ENCODE results near the gene CEP164.
"Not testable (repeated sequence)": the region's sequence is repeated elsewhere in the genome, so short reads cannot be mapped to it uniquely, and the experiment has no call there.

The CEP164 gene

DNA sequence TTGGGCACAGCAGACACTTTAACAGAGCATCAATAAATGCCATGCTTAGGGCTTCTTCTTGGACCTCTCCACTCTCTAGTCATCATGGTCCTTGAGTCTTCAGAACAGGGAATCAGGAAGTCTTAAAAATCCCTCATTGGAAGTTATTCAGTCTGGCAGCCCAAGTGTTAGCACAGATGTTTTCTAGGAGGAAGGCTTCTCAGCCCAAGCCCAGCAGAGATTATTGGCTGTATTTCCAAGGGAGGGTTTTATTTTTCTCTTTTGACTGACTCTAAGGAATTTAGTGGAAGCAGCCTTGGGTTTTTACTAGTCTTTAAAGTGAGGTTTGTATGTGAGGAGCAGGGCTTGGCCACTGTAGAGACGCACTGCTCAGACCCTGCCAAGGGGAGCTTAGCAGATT is 41.9 kb downstream of the CEP164 start:
- DNase-seq: no peak

DNA sequence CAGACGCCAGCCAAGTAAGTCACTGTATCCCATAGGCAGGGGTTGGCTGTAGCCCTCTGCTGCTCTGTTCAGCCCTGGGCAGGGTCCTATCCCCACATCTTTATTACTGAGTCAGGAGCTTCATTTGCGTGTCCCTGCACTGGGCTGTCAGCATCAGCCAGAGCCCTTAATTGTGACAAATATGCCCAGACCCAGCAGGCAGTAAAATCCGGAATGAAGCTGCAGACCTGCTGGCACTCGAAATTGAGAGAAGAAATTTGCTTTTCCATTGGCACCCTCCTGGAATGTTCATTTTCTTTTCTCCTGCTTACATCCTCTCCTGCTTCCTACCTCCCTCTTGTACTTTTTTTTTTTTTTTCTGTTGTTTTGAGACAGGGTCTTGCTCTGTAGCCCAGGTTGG is 43.8 kb downstream of the CEP164 start:
- no peak for DNase-seq

DNA sequence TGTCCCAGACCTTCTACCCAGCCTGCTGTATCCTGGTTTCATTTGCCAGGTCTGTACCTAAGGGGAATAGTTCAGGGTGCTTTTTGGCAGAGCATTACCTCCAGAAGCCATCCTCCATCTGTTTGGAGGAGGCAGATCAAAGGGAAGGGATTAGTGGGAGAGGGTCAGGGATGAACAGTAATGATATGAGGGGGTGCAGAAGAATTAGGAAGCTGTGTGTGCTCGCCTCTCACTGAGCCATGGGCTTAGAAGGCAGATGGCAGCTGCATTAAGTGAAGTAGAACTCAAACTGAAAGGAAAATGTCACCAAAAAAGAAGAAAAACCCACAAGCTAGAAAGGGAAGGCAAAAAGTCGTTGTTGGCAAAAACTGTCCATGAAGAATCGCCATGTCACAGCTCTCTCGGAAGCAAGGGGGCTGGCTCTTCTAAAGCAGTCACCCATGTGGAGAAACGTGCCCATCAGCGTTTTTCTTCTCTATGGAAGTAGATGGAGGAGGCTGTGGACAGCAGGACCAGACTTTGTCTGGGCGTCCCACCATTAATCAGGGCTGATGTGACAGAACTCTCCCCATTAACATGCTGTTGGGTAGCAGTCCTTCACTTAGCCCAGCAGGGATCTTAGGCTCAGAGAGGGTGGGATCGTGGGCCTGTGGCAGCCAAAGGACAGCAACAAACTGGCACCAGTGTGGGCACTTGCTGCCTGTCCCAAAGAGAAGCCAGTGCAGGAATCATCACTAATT is 46.8 kb downstream of the CEP164 start:
- DNase-seq: no peak

DNA sequence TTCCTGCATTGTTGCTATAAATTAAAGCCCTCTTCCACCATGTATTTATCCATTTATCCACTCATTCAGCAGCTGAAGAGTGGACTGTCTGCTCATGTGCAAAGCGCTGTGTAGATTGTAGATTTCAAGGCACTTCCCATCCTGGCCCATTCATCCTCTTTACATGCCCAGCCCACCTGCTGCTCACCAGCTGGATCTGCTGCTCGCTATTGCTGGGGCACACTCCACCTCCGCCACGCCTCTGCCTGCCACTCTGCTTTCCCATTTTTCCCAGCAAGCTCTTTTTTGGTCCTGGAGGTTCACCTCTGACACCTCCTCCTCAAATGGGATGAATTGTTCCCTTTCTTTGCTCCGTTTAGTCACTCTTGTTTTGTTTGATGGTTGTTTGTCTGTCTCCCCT is 48.3 kb downstream of the CEP164 start:
- no peak for DNase-seq

DNA sequence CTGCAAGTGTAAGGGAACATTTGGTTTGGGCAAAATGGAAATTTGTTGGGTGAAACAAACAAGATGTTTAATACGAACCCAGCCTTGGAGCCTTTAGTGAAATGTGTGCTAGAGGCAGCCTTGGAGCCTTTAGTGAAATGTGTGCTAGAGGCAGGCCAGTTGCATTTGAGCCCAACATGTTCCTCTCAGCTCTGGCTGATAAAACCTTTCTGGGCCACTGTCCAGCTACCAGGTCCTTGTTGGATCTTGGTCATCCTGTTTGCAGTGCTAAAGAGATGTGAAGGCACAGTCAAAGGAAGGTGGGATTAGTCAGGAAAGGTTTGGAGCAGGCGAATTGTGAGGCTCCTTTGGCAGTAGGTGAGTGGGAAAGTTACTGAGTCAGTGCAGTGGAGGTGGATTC is 48.9 kb downstream of the CEP164 start:
- DNase-seq: no peak

DNA sequence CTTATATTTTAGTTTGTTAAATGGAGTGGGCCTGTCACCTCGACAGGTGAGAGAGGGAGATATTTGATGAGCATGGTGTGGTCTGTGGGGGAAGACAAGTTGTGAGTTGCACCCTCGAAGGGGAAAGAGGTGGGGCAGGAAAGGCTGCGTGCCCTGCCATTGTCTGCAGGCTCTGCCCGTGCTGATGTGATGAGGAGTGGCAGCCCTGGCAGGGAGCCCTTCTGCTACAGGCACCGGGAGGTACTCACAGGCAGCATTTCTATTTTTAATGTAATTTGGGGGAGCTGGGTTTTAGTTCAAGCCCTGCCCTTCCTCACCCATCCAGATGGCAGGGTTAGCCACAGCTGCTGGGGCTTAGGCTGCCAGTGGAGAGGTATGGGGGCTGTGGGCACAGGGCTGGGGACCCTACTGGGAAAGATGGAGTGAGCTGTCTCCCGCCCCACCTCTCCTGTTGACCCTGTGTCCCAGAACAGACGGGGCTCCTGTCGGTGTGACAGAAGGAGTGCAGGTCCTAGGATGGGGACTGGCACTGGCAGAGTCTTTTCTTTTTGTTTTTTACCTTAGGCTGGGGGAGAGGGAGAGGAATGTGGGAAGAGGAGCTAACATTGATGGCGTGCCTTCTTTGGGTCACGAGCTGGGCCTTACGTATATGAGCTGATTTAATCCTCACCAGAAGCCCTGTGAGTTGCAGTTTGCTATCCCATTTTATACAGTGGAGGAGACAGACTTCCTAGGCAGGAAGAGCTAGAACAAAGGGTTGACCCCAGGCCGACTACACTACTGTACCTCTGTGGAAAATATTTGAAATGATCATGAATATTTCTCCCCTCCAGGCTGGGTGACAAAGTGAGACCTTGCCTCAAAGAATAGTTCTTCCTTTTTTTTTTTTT is 51.6 kb downstream of the CEP164 start:
- no peak for DNase-seq

DNA sequence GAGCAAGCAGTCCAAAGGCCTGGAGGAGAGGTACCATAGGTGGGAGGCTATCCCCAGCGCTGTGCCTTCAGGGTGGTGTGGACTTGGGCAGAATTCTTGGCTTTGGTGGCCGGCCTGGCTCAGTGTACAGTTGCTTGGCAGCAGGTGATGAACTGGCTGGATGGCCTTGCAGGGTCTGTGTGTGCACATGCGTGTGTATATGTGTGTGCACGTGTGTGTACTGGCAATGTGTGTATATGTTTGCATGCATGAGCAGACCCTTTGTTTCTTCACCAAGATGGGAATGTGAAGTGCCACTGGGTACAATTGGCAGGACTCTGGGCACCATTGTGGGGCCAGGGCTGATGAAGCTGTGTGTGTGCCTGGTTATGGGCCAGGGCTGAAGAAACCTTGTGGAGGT is 53.0 kb downstream of the CEP164 start:
- no peak for DNase-seq

DNA sequence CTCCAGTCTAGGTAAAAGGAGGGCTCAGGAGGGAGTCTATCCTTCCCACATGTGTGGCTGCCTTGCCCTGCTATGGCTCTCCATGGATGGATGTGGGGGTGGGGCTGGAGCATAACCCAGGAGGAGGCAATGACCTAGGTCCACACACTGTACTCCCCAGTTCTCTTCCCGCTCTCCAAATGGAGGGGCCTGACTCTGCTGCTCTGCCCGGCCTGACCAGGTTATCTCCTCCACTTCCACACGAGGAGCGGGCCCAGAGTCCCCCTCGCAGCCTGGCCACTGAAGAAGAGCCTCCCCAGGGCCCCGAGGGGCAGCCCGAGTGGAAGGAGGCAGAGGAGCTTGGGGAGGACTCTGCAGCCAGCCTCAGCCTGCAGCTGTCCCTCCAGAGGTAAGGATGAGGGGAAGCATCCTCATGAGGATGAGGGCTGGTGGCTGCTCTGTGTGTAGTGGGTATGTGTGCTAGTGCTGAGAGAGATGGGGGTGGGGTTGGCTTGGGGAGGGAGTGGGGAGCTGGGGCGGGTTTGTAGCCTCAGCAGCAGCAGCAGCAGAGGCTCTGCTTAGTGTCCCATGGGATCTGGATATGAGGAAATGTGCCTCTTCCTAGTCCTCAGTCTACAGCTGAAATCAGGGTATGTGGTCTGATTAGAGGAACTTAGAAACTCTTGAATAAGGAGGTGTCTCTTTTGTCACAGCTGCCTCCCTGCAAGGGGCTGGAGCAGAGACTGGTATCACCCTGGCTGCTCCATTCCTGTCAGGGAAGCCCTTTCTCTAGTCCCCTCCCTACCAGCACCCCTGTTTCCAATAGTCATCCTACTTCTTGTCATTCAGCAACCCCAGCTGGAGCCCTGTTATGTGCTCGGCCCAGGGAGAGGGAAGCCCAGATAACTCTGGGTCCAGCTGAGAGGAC is 54.1 kb downstream of the CEP164 start:
- DNase-seq: no peak

DNA sequence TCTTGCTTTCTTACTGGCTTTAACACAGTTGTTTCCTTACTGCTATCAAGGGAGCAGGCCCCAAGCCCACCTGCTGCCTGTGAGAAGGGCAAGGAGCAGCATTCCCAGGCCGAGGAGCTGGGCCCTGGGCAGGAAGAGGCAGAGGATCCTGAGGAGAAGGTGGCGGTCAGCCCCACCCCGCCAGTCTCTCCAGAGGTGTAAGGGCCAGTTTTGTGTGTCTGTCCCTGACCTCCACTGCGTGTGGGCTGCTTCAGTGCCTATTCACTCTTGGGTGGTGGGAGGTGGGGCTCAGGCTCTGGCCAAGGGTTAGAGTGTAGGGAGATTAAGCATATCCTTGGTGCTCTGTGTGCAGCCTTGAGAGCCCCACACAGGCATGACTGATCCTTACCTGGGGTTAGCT is 55.1 kb downstream of the CEP164 start:
- no peak for DNase-seq

DNA sequence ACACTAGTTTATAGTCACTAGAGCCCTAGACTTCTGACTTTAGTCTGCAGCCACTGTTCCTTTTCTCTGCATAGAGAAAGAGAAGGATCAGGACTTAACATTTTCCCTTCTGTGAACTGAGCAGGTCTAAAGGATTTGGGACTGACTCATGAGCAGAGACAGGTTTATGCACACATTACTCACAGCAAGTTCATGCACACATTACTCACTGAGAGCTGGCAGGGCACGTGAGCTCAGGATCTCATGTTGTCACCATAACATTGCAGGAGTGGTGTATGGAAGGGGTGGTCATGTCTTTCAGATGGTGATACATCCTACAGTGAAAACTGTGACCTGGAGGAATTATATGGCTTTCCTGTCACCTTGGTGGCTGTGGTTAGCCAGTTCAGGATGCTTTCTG is 56.4 kb downstream of the CEP164 start:
- no peak for DNase-seq

DNA sequence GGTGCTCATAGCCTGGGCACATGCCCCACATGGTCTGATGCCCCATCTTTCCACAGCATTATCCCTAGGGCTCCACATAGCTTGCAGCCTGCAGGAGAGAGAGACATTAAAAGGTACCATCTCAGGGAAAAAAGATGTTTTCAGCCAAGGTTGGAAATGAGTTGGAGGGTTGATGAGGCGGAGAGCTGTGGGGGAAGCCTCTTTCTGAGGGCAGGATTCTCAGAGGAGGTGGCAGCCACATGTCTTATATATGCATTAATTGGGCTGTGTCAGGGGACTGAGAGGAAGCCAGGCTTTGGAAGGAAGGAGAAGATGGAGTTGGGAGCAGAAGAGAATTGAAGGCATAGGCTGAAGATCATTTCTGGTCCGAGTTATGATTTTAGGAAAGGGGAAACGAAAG is 57.8 kb downstream of the CEP164 start:
- DNase-seq: no peak

DNA sequence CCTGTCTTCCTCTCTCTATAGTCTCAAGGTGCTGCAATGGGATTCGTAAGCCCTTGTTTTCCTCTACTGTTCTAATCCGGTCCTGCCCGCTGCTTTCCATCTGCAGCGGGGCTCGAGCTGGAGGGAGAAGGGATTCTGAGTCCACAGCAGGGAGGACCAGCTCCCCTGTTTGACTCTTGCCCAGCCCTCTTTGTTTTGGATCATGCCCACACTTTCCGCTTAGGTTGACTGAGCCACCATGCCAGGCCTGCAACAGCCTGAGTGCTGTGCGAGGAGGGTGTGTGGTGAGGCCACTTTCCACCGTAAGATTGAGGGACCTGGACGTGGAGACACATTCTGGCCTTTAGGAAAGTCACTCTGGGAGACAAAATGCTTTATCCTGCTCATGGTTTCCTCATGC is 58.3 kb downstream of the CEP164 start:
- DNase-seq: no peak

DNA sequence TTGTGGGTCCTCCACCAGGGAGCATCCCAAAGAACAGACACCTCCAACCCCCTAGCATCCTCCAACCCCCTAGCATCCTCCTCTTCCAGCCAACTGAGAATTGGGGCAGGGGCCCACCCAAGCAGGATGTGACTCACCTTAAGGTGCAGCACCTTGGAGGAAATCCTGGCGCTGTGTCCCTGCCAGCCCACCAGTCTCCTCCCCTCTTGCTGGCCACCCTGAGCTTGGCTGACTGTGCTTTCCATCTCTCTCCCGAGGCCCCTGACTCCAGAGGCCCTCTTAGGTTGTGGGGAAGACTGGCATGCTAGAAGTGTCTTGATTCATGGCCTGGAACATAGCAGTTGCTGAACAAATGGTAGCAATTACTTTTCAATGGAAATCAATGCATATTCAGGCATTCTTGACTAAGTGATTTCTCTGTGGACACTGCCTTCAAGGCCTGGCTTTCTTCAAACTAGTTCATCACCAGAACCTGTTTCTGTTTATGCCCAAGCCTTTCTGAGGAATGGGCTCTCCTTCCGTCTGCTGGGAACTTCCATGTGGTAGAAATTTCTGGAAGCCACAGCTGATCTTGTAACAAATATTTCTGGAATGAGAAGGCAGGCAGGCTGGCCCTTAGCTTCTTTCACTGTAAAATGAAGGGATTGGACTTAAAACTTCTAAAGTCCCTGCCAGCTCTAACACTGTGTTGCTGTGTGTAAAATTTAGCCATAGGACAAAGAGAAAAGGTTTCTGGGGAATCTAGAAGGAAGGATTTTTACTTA is 60.5 kb downstream of the CEP164 start:
- DNase-seq: no peak

DNA sequence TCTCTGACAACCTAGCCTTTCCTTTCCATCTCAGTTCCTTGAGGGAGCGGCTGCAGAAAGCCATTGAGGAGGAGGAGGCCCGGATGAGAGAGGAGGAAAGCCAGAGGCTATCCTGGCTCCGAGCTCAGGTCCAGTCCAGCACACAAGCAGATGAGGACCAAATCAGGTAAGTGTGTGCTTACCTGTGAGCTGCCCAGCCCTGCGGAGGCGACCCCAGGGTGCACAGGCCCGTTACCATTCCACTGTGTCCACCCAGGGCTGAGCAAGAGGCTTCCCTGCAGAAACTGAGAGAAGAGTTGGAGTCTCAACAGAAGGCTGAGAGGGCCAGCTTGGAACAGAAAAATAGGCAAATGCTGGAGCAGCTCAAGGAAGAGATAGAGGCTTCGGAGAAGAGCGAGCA is 63.1 kb downstream of the CEP164 start:
- DNase-seq: no peak

DNA sequence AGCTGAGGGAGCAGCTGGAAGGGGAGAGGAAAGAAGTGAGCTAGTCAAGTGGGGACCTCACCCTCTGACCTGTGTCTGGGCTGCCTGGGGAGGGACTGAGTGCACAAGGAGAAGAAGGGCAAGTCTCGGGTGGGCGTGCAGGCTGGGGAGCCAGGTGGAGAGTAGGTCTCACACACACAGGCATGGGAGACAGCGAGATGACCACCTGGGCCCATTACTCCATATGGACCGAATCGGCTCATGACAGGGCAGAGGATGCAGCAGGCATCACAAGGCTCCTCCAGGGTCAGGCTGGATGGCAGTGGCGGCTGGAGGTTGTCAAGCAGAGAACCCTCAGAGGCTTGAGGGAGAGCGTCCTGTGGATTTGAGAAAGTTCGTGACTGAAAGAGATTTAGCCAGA is 63.5 kb downstream of the CEP164 start:
- DNase-seq: no peak

DNA sequence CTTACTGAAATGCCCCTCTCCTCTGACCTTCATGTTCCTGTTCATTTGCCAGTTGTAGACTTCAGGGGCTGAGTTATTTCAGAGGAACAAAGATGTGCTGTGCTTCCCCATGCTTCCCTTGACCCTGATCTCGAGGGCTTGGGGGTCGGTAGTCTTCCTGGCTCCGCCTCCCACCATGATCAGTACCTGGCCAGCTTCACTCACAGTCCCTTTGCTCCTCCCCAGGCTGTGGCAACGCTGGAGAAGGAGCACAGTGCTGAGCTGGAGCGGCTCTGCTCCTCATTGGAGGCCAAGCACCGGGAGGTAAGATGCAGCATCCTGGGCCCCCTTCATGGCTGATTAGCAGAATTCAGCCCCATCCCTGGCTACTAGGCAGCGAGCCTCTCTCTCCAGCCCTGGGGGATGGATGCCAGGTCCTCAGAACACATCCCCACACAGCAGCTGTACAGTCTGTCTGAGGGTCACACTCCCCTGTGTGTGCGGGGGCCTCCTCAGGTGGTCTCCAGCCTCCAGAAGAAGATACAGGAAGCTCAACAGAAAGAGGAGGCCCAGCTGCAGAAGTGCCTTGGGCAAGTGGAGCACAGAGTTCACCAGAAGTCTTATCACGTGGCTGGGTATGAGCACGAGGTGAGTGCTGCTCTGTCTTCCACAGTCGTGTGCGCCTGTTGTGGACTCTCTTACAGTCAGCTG is 64.5 kb downstream of the CEP164 start:
- no peak for DNase-seq

DNA sequence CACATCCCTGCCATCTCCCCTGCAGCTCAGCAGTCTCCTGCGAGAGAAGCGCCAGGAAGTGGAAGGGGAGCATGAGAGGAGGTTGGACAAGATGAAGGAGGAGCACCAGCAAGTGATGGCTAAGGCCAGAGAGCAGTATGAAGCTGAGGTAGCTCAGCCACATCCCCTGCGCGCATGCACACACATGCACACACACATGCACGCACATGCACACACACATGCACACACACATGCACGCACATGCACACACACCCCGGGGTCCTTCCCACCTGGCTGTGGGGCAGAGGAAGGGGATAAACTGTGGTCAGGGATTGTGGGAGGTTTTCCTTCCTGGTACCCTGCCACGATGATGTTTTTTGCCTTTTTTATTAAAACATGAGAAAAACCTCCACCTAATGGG is 65.3 kb downstream of the CEP164 start:
- no peak for DNase-seq

DNA sequence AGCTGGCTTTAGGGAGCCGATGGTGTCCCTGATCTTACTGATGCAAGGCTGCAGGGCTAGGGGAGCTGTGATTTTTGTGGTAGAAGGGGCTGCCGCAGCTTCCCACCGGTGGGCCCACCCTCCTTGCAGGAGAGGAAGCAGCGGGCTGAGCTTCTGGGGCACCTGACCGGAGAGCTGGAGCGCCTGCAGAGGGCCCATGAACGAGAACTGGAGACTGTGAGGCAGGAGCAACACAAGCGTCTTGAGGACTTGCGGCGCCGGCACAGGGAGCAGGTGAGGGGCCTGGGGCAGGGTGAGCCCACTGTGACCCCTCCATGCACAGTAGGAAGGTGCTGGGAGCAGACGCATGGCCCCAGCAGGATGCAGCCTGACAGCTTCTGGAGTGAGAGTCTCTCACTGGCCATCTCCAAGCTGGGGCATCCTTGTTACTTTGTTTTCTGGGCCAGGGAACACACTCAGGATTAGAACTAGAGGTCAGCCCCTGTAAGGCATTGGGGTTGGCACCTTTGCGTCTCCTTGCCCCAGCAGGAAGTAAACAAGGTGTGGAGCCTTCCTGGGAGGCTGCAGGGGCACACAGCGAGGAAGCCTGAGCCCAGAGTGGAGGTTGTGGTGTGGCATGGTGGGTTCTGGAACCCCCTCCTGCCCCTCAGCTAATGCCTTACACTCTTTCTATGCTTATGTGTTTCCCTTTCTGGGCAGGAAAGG is 66.7 kb downstream of the CEP164 start:
- no peak for DNase-seq

DNA sequence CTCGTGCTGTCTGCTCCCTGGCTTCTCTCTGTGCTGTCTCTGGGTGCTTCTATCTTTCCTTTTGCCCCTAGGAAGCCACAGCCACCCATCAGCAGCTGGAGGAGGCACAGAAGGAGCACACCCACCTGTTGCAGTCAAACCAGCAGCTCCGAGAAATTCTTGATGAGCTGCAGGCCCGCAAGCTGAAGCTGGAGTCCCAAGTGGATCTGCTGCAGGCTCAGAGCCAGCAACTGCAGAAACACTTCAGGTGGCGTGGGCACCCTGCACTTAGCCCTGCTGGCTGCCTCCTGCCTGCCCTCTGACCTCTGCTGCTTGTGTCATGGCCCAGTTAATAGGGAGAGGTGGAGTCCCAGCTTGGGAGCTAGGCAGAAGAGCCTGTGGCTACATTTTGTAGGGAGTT is 67.8 kb downstream of the CEP164 start:
- DNase-seq: no peak

DNA sequence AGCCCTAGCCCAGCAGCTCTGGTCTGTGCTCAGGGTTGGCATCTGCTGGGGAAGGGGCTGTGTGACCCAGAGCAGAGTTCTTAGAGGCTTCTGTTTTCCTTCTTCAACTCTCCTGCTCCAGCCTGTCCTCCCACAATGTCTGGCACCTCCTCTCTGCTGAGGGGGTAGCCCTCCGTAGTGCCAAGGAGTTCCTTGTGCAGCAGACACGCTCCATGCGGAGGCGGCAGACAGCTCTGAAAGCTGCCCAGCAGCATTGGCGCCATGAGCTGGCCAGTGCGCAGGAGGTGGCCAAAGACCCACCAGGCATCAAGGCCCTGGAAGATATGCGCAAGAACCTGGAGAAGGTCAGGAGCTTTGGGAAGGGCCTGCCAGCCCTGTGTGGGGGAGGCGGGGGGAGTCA is 69.3 kb downstream of the CEP164 start:
- no peak for DNase-seq

DNA sequence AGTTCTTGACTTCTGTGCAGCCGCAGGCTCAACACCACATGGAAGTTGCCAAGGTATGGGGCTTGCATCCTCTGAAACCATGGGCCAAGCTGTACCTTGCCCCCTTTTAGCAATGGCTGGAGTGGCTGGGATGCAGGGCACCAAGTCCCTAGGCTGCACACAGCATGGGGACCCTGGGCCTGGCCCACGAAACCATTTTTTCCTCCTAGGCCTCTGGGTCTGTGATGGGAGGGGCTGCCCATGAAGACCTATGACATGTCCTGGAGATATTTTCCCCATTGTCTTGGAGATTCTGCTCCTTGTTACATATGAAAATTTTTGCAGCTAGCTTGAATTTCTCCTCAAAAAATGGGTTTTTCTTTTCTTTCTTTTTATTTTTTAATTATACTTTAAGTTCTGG is 71.0 kb downstream of the CEP164 start:
- DNase-seq: not testable (repeated sequence)

Data from central memory CD4-positive, alpha-beta T cell (primary cell).